HG03108 (cell line): Measurements from ENCODE around the gene SLC25A19.
"Not testable (repeated sequence)": the region's sequence is repeated elsewhere in the genome, so short reads cannot be mapped to it uniquely, and the experiment has no call there.

ENCODE experiments used
- ATAC-seq: cut with Tn5 transposase; IDR thresholded peaks from one replicate; pipeline ENCODE4 v1.9.1; 2021; ENCODE audit warnings: moderate library complexity; ENCODE audit not compliant: unreplicated experiment

The SLC25A19 gene

DNA sequence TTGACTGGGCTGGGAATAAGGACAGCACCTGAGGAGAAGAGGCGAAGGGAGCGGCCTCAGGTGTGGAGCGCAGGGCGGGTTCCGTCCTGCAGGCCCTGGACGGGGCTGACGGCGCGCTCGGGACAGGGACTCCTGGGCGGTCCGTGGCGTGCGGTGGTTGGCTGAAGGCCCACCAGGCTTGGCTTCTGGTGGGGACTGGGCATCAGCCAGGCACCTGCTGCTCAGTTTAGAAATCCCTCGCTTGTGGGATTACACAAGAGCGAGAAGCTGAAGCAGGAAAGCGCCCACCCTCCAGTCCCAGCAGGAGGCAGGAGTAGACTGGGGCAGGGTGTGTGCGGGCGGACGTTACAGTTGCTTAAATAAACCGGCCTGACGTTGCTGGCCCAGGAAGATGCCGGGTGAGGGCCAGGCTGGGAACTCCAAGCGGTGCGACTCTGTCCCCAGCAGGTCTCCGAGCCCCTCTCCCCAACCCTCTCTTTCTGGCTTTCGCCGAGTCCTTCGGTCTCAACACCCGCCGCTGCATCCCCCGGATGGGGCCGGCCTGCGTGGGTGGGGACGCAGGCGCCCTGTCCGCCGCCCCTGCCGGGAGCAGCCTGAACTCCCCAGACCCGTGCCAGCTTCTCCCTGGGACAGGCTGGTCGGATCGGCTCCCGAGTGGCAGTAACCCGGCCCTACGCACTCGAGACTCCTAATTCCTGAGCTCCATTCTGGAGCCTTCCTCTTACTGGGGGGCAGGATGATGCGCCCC, 18.8 kb downstream of the SLC25A19 start:
- peak; percentile 28 for ATAC-seq

DNA sequence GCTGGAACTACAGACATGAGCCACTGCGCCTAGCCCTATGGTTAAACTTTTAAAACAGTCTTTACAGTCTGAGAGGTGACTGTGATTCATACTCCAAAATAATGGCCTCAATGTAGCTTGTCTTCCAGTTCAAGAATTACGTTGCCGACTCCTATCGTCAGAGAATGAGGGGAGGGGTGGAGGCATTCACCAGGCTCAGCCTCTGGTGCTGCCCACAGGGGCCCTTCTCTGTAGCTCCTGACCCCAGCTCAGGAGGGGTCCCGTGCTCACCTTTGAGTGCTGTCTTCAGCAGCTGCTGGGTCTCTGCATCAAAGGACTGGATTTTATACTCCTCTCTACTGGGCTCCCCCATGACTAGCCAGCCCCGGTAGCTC, 19.4 kb downstream of the SLC25A19 start:
- ATAC-seq: no peak

DNA sequence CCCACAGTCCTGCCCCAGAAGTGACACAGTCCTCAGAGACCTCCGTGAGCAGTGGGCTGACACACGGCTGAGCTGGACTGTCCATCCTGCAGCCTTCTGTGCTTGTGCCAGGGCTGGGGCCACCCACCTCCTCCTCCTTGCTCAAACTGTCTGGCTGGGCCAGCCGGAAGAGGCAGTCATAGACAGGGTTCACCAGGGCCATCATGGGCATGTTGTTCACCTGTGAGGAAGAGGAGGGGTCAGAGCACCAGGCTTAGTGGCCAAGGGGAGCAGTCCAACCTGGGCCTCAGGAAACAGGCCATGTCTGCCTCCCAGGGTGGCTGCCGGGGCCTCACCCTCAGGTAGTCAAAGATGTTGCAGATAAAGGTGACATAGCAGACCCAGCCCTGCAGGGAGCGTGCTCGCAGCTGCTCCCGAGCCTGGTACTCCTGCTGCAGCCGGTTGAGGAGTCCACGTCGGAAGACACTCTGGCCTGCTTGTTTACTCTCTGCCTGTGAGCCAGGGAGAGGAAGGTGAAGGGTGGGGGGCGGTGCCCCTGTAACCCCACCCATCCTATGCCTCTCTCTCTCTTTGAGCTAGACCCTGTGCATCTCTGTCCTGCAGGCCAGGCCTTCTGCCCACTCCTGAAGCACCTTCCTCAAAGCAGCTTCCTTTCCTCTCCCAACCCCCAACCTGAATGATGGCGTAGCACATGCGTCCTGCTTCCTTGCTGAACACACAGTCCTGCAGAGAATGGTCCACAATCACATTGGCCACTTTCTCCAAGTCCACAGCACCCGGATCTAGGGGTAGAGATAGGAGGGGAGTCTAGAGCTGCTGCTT, 21.6 kb downstream of the SLC25A19 start:
- ATAC-seq: no peak

DNA sequence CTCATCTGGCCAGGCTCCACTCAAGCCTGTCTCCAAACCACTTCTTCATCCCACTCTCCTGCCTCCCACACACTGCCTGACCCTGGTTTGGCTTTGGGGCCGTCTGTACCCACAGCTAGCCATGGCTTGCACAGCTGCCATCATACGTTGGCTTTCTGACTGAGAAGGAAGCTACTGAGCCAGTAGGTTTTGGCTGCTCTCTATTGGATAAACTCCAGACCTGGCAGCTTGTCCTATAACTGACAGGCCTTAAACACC, 22.2 kb downstream of the SLC25A19 start:
- ATAC-seq: no peak

DNA sequence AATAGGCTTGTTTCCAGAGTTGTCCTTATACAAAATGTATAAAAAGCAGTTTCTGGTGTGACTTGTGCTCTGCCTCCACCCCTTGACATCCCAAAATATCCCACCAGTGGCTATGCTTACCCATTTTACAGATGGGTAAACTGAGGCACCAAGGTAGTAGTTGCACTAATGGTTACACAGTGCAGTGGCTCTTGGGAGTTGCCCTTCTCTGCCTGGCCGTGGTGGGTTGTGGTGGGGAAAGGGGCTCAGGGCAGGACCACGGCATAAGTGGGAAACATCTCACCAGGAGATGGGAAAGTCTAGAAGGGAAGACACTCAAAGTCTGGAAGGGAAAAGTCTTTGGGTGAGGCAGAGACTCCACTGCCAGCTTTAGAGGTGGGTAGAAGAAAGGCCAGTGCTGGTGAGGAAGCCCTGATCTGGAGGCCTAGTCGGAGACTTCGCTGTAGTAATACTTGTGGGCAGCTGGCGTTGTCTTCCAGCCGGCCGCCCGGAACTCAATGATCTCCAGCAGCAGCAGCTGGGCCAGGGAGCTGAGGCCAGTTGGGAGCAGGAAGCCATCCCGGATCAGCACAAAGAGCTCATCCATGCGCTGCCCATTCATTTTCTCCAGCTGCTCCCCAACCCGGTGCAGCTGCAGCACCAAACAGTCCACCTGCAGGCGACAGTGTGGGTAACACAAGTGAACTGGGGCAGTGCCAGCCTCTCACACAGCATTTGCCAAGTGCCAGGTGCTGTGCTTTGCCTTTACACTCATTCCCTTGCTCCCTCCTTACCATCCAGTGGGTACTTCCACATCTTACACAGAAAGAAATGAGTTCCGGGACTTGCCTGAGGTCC, 22.7 kb downstream of the SLC25A19 start:
- no peak for ATAC-seq

DNA sequence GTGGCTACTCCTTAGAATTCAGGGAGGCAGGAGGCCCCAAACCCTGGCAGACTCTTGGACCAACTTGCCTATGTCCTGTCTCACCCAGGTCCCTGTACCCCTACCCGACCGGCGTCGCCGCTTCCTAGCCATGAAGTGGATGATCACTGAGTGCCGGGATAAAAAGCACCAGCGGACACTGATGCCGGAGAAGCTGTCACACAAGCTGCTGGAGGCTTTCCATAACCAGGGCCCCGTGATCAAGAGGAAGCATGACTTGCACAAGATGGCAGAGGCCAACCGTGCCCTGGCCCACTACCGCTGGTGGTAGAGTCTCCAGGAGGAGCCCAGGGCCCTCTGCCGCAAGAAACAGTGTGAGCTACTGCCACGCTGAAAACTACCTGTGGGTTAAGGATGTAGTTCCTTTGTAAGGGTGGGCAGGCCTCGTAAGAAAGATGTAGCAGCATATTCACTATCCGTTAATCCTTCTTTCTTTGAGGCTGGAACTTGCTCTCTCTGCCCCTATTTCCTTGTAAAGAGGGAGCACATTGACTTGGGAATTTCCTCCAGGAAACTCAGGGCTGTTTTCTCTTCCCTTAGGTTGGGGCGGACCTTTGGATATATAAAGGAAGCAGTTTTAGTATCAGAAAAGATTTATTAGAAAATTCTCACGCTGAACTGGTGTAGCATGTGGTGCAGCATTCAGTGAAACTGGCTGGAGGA, 23.5 kb downstream of the SLC25A19 start:
- no peak for ATAC-seq

DNA sequence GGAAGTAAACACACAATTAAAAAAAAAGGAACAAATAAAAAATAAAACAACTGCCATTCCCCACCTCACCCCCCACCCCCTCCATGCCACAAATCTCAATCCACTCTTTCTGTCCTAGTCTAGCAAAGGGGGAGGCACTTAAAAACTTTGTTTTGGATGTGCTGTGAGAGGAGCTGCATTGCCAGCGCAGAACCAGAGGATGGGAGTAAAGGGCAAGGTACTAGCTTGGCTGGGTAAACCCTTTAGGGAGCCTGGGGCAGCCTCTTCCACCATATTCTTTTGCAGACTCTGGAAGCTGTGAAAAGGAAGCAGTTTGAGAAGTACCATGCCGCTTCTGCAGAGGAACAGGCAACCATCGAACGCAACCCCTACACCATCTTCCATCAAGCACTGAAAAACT, 26.2 kb downstream of the SLC25A19 start:
- no peak for ATAC-seq

DNA sequence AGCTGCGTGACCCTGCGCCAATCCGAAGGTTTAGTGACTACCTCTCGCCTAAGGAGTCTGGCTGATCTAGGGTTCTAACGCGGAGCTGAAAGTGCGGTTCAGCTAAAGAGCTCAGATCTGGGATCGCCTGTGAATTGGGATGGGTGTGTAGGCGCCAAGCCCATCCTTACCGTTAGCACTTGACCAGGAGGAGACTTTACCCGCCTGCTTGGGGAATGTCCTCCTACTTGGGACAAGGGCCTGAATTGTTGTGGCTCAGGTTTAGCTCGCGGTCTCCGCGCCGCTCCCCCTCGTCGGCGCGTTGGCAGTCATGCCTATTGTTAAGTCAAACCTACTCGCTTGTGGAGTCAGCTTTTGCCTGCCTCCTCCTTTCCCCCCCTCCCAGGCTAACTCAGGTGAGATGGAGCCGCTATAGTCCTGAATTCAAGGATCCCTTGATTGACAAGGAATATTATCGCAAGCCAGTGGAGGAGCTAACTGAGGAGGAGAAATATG, 27.1 kb downstream of the SLC25A19 start:
- ATAC-seq: no peak

DNA sequence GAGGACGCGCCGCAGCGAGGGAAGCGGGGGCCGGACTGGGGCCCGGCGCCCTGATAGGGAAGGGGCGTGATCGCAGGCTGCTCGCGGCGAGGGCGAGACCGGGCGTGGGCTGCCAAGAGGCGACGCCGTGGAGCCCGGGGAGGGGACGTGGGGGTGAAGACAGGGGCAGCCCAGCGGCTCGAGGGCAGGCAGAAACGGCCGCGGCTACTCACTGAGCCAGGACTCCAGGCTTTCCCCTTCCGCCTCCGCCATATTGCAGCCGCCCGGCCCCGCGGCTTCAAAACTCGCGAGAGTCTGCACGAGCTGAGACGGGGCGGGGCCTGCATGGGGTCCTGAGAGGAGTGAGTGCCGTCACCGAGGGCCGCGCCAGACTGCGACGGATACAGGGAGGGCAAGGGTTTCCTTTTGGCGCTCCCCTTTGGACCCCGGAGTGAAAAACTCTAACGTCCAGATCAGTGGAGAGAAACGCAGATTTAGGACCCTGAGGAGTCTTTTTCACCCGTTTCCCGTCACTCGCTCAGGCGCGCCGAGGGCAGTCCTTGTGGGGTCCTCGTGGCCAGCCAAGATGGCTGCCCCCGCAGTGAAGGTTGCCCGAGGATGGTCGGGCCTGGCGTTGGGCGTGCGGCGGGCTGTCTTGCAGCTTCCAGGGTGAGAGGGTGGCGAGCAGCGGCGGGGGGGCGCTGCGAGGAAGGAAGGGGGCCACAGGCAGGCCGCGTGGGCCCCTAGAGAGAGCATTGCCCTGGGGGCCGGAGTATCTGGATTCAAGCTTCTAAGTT, 27.7 kb downstream of the SLC25A19 start, which contains the start of the genes GGA3 and MRPS7:
Gene GGA3 (minus strand): TSS at position 271 of the 776 bp plus-strand sequence. CDS start 19 bp downstream, at position 252.
Gene MRPS7 (plus strand): TSS at position 544 of the 776 bp plus-strand sequence. CDS start 22 bp downstream, at position 566.
- ATAC-seq: peak; percentile 86

DNA sequence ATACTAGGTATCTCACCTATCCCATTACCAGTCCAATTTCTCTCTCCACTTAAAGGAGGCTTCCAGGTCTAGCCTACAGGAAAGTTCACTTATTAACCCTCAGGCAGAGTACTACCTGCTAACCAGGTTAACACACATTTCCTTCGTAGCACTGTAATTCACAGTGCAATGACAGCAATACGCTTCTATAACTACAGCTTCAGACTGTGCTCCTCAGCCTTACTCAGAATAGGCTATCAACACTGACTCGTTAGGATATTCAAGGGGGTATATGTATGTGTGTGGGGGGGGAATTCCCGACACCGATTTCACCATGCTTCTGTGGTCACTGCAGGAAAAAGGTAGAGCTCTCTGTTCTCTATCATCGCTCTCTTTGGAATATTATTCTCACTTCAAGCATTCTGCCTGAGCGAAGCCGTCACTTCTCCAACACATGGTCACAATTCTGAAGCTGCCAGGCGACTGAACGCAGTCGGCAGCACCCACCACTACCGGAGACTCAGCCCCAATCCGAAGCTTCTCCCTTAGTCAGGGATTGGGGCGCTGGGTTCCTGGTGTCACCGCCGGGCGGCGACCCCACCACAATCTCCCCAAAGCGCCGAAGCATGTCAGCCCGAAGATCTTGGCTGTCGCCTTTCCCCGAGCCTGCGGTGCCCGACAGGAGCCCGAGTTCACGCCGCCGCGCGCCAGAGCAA, 28.4 kb downstream of the SLC25A19 start:
- ATAC-seq: no peak

DNA sequence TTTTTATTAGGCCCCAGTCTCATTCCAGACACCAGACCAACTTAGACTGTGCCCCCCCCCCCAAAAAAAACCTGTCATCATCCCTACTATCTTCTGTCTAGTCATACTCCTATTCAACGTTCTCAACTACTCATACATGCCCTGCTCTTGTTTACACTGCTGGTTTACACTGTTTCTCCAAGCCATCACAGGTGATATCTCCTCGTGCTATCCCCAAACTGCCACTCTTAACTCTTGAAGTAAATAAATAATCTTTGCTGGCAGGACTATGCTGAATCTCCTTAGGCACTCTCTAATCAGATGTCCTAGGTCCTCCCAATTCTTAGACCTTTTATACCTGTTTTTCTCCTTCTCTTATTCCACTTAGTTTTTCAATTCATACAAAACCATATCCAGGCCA, 32.0 kb downstream of the SLC25A19 start:
- not testable (repeated sequence) for ATAC-seq

DNA sequence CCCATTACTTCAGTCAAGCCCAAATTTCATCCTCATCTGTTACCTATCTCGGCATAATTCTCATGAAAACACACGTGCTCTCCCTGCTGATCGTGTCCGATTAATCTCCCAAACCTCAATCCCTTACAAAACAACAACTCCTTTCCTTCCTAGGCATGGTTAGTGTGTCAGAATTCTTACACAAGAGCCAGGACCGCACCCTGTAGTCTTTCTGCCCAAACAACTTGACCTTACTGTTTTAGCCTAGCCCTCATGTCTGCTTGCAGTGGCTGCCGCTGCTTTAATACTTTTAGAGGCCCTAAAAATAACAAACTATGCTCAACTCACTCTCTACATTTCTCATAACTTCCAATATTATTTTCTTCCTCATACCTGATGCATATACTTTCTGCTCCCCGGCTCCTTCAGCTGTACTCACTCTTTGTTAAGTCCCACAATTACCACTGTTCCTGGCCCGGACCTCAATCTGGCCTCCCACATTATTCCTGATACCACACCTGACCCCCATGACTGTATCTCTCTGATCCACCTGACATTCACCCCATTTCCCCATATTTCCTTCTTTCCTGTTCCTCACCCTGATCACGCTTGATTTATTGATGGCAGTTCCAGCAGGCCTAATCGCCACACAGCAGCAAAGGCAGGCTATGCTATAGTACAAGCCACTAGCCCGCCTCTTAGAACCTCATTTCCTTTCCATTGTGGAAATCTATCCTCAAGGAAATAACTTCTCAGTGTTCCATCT, 33.1 kb downstream of the SLC25A19 start:
- ATAC-seq: not testable (repeated sequence)

DNA sequence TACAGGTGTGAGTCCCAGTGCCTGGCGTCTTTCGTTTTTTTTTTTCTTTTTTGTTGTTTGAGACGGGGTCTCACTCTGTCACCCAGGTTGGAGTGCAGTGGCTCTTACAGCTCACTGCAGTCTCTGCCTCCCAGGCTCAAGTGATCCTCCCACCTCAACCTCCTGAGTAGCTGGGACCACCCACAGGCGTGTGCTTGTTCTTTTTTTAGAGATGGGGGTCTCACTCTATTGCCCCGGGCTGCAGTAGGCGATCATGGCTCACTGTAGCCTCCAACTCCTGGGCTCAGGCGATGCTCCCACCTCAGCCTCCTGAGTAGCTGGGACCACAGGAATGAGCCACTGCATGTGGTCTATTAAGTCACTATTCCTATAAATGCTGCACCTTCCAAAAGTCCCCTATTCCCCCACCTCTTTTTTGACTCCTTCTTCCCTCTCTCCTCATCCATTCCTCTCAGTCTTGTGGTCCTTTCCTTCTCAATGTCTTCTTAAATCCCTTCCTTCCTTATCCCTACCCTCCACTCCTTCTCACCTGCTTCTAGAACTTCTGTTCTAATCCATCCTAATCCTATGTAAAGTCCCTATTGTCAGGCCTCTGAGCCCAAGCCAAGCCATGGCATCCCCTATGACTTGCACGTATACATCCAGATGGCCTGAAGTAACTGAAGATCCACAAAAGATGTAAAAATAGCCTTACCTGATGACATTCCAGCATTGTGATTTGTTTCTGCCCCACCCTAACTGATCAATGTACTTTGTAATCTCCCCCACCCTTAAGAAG, 37.0 kb downstream of the SLC25A19 start:
- no peak for ATAC-seq

DNA sequence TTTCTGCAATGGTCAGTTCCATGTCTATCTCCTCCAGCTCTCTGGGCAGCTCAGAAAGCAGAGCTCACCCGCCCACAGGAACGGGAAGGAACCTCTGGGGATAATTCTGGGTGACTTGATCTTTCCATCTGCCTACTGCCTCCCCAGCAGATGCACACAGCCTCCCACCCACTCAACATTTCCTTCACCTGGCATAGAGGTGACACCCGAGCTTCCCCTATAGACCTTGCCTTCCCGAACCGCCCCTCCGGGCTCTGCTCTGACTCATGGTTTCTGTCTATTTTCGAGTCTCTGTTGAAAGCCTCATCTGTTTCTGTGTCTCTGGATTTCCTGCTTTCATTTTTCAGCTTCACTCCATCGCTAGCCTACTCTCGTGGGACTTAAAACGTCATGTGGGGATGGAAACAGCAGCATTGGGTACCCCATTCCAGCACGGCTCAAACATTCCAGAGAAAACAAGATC, 39.2 kb downstream of the SLC25A19 start:
- ATAC-seq: peak; percentile 89

DNA sequence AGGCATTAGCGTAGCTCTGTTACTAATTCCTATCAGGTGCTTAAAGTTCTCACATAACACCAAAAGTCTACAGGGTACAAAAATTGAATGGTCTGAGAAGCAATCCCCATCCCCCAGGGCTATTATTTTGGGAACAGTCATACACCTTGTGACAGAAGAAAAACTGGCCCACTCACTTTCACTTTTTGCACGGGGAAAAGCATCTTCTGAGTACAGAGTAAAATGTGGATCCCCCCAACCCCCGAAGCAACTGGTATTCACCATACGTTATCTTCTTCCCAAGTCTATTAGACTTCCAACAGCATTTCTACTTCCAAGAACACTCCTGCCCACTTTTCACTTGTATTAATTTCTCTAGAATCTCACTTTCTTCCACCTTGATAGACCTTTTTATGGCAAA, 39.7 kb downstream of the SLC25A19 start:
- ATAC-seq: no peak

DNA sequence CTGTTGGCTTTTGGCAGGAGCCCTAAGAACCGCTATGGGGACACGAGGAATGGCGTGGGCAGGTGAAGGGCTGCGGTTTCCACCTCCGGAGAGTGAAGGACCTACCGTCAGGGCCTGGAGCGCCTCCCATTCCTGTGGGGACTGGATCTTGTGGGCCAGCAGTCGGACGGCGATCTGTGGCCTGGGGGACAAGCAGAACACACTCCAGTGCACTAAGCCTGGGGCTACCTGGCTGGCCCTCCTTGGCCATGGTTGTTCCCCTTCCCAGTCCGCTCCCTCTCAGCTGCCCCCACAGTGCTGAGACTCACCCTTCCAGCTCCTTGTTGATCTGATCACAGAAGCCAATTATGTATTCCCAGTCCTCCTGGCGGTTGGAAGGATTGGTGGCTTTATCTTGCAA, 42.8 kb downstream of the SLC25A19 start:
- no peak for ATAC-seq

DNA sequence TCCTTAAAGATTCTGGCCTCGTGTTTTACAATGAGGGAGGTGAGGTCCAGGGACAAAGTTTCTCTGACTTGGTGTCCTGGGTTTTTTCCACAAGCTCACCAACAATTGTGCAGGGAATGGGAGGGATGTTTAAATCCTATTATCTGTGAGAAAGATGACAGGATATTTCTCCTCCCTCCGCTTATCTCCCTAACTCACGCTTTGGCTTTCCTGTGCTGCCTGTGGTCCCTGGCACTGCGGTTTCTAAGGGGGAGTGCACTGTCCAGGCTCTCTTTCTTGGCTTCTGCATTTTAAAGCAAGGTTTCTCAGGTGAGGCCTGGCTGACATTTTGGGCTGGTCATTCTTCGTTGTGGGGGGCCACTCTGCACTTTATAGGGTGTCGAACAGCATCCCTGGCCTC, 44.2 kb downstream of the SLC25A19 start:
- no peak for ATAC-seq
